Left cardiac atrium (tissue), 4 donors: ENCODE measurements around the gene SCN8A. TPM values are rescaled to one million over a fixed set of nuclear protein-coding genes. Genes with fewer than 3 reads are reported as not detected.
A peak's percentile ranks its signal among the peaks of the same experiment; 100 is the strongest.
"Not testable (repeated sequence)": the region's sequence is repeated elsewhere in the genome, so short reads cannot be mapped to it uniquely, and the experiment has no call there.

Experiments
- ATAC-seq, 2 donors: fragments of 200-7000 bp; cut with Tn5 transposase; one replicate each; pipeline ENCODE4 v1.9.1; 2020; ENCODE audit warnings: mild to moderate bottlenecking in 2 of 2, moderate library complexity in 2 of 2
- DNase-seq: peaks from one replicate; pipeline ENCODE4 v3.0.0-alpha.2; 2020
- intact Hi-C, 2 donors: fragments of 100-400 bp; cut with DNase I; formaldehyde crosslinking; loops; one replicate each; pipeline versions ENCODE4 v1.14.1 to v1.15.1; 2022 to 2023
- total RNA-seq, 2 donors: library from RNA; stranded (reverse); fragmentation: NEBNext Ultra II Directional; extraction: Animal tissue kit (Norgen Biotek cat#: 25700); gene quantifications; one replicate each; pipeline ENCODE4 v1.2.1, GENCODE V29; 2021
- donor health status: DM: no; HTN: yes; CAD: no.
- donor health status: DM: no; HTN: yes; CAD: no; lungs with severe emphysema.
- donor health status: DM: yes; HTN: yes; CAD: no.
- donor health status: Dilated cardiomyopathy.

Gene SCN8A
- total RNA-seq, 2 donors from 2014 or later: 0.21 to 0.41 TPM

- no peak for ATAC-seq
These were observed 197.8 kb downstream of the SCN8A start for GRCh38 chr12:51788876-51789275.

DNA sequence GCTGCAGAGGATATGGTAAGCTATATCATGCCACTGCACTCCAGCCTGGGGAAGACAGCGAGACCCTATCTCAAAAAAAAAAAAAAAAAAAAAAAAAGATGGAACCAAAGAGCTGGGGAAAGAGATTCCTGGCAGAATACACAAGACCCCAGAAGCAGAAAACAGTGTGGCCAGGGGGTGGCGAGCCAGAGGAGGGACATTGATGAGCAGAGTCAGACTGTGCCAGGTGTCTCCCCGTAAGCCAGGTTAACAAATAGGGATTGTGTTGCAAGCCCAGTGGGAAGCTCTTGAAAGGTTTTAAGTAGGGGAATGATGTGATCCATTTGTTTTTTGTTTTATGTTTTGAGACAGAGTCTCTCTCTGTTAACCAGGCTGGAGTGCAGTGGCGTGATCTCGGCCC lies 201.4 kb downstream of the SCN8A start:
- intact Hi-C loops: no loop called here
- ATAC-seq (no peak), DNase-seq (no peak)

More at GRCh38 chr12:51788876-51789275, 197.8 kb downstream of the SCN8A start:
- intact Hi-C loops: no loop called here
- DNase-seq: no peak

- intact Hi-C loops: no loop called here
- DNase-seq (no peak), ATAC-seq (no peak)
These were observed 202.2 kb downstream of the SCN8A start for GRCh38 chr12:51793201-51793600.

DNA sequence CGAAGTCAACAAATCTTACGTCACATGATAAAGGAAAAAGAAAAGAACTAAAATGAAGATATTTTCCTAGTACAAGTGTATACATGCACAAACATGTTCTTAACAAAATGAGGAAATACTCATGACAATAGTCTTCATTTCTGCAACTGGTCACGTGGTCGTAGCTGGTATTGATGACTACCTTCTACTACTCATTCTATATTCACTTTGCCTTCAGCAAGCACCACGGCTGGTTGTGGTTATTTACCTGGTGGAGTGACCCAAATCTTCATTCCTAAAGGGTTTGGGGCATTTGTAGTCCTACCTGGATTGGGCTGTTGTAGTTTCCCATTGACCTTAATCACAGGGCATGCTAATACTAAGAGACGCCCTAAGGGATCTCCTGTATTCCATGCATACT lies 206.3 kb downstream of the SCN8A start:
- DNase-seq: no peak
- intact Hi-C loops: no loop called here
- no peak for ATAC-seq

GRCh38 chr12:51798051-51798450 lies 207.0 kb downstream of the SCN8A start:
- ATAC-seq, intact Hi-C loops, DNase-seq: not testable (repeated sequence)

DNA sequence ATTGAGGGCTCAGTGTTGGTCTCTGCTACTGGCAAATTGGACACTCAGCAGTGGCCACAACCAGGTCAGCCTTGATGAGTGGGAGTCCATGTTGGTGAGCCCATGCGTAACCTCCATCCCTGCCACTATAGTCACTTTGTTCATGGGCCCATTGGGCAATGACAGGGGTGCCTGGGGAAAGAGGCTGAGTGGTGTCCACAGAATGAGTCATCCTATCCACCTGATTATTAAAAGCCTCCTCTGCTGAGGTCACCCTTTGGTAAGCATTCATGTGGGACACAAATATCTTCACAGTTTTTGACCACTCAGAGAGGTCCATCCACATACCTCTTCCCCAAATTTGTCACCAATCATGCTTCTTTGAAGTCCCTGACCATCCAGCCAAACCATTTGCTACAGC lies 207.5 kb downstream of the SCN8A start:
- intact Hi-C loops: no loop called here
- no peak for ATAC-seq
- no peak for DNase-seq

DNA sequence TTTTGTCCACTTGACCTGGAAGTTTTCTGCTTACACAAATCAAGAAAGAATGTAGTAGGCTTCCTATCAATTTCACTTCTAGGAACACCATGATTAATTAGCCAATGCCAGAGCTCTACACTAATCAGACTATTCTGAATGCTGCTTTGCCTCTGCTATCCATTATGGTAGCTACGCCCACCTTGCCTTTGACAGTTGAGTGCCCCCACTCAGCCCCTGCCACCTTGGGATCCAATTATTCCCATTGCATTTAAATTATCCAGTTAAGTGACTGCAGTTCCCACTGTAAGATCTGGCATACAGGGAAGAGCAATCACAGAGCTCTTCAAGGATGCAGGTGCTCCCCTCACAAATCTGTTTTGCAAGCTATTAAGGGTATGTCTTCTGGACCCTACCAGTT lies 210.0 kb downstream of the SCN8A start:
- DNase-seq: no peak
- intact Hi-C loops: loop anchor here in 1 of 2 donors (10.0 kb wide), 1 partner anchor 266 kb away; no protein-coding TSS in a partner anchor
- no peak for ATAC-seq

- DNase-seq (no peak), ATAC-seq (no peak)
- intact Hi-C loops: loop anchor here in 1 of 2 donors (10.0 kb wide), 1 partner anchor 272 kb away; no protein-coding TSS in a partner anchor
These were observed 215.9 kb downstream of the SCN8A start for GRCh38 chr12:51806896-51807295.

- DNase-seq: no peak
- intact Hi-C loops: loop anchor here in 1 of 2 donors (10.0 kb wide), 1 partner anchor 274 kb away; no protein-coding TSS in a partner anchor
- no peak for ATAC-seq
These were observed 218.2 kb downstream of the SCN8A start for GRCh38 chr12:51809193-51809592.

- intact Hi-C loops: no loop called here
These were observed 220.5 kb downstream of the SCN8A start for GRCh38 chr12:51811203-51812202.

GRCh38 chr12:51812871-51813270 lies 221.8 kb downstream of the SCN8A start:
- DNase-seq: no peak

More at GRCh38 chr12:51811203-51812202, 220.5 kb downstream of the SCN8A start:
- DNase-seq (no peak), ATAC-seq (no peak)

GRCh38 chr12:51813931-51814310 lies 222.9 kb downstream of the SCN8A start:
- intact Hi-C loops: no loop called here
- no peak for DNase-seq
- ATAC-seq: no peak

More at GRCh38 chr12:51812871-51813270, 221.8 kb downstream of the SCN8A start:
- intact Hi-C loops: no loop called here
- ATAC-seq: no peak

- ATAC-seq (peak; percentile 90 to 95), DNase-seq (peak; percentile 88)
- intact Hi-C loops: no loop called here
These were observed 223.5 kb downstream of the SCN8A start for GRCh38 chr12:51814311-51815088.

DNA sequence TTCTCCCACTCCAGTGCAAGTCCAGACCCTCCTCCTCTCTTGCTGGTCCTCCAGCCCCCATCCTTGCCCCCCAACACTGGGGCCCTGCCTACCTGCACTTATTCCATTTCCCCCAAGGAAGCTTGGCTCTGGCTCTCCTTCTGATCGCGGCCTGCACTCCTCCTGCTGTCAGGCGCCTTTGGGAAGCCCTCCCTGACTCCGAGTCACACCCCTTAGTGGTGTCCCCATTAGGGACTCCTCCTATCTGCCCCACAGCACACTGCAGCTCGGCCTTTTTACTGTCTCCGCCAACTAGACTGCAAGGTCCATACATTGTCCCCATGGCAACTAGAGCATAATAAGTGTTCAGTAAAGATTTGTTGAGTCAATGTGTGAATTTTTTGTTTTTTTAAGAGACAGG lies 224.5 kb downstream of the SCN8A start:
- intact Hi-C loops: no loop called here
- DNase-seq (no peak), ATAC-seq (no peak)

GRCh38 chr12:51817027-51817953 lies 226.3 kb downstream of the SCN8A start:
- no peak for DNase-seq
- intact Hi-C loops: no loop called here
- no peak for ATAC-seq

DNA sequence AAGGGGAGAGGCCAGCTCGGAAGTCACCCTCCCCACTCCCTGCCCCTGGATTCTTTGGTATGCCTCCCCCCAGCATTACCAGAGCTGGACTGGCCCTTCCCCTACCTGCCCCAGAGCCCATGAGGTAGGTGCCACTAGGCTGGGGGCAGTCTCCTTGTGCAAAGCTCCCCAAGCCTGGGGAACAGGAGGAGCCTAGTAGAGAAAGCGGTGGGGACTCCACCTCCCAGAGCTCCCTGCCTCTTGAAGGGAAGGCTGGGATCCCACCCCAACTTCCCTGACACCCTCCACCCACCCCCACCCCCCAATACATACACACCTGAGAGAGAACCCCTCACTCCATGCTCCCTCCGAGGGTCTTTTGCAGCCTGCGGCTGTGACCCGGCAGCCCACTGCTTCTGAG lies 227.1 kb downstream of the SCN8A start:
- intact Hi-C loops: no loop called here
- ATAC-seq: no peak
- DNase-seq: no peak

DNA sequence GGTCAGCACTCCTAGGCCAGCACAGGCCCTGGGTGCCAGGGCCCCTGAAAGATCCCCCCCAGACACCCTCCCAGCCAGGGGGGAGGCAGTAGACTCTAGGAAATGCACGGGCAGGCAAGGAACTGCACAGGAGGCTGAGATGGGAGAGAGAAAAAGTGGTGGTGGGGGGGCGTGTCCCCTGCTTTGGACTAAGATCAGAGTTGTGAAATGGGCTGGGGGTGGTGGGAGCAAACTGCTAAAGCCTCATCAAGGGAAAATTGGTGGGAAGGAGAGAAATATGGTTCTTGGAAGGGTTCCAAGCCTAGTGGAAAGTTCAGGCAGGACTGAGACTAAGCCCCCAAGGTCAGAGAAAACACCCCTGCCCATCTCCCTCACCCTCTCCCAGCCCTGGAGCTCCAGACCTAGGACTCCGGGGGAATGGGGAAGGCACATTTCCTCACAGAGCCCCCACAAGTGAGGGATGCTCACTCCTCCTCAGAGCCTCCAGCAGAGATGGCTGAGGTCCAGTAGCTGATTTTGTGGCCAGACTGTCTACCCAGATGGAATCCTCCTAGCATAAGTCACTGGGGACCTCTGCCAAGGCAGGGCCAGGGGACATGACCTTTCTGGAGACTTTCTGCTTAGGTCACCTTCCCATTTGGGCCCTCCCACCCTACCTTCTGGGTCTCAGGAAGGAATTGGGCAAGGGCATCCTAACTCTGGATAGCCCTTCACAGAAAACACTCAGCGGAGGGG lies 227.7 kb downstream of the SCN8A start:
- ATAC-seq: no peak
- intact Hi-C loops: no loop called here
- no peak for DNase-seq
